GM18505 (cell line): ENCODE results near the gene FLT1.

Source experiments
- ATAC-seq: cut with Tn5 transposase; IDR thresholded peaks from one replicate; pipeline ENCODE4 v1.9.1; 2021; ENCODE audit not compliant: unreplicated experiment
- POLR2A ChIP-seq: IDR thresholded peaks from 4 replicates; pipeline ENCODE4 v1.6.1; 2011; ENCODE audit warnings: borderline replicate concordance; ENCODE audit not compliant: insufficient read depth, insufficient read length; ENCODE audit errors: extremely low read depth

The FLT1 gene

GRCh38 chr13:28349907-28350654 lies 144.8 kb downstream of the FLT1 start:
- ATAC-seq = no peak

GRCh38 chr13:28349371-28349770 lies 145.6 kb downstream of the FLT1 start:
- ATAC-seq = no peak
- no peak for TF ChIP-seq POLR2A

More at GRCh38 chr13:28349907-28350654, 144.8 kb downstream of the FLT1 start:
- no peak for TF ChIP-seq POLR2A

GRCh38 chr13:28347456-28348371 lies 147.2 kb downstream of the FLT1 start:
- no peak for TF ChIP-seq POLR2A
- no peak for ATAC-seq

GRCh38 chr13:28346154-28346553 lies 148.8 kb downstream of the FLT1 start:
- no peak for TF ChIP-seq POLR2A

GRCh38 chr13:28344163-28344562 lies 150.8 kb downstream of the FLT1 start:
- TF ChIP-seq POLR2A = no peak
- no peak for ATAC-seq

More at GRCh38 chr13:28346154-28346553, 148.8 kb downstream of the FLT1 start:
- no peak for ATAC-seq

- no peak for ATAC-seq
- TF ChIP-seq POLR2A = no peak
Observed at GRCh38 chr13:28342251-28342650, 152.7 kb downstream of the FLT1 start.

- no peak for ATAC-seq
- TF ChIP-seq POLR2A = no peak
Observed at GRCh38 chr13:28340272-28340793, 154.6 kb downstream of the FLT1 start.

GRCh38 chr13:28339419-28339818 lies 155.5 kb downstream of the FLT1 start:
- ATAC-seq = no peak
- TF ChIP-seq POLR2A = no peak

- no peak for TF ChIP-seq POLR2A
- no peak for ATAC-seq
Observed at GRCh38 chr13:28338742-28339141, 156.2 kb downstream of the FLT1 start.

GRCh38 chr13:28338006-28338574 lies 156.8 kb downstream of the FLT1 start:
- no peak for ATAC-seq
- no peak for TF ChIP-seq POLR2A

GRCh38 chr13:28337166-28338005 lies 157.5 kb downstream of the FLT1 start:
- ATAC-seq = no peak
- TF ChIP-seq POLR2A = no peak

- ATAC-seq = no peak
- no peak for TF ChIP-seq POLR2A
Observed at GRCh38 chr13:28336193-28336657, 158.7 kb downstream of the FLT1 start.
